ENCODE measurements around the gene GSTM3.

The GSTM3 gene

DNA sequence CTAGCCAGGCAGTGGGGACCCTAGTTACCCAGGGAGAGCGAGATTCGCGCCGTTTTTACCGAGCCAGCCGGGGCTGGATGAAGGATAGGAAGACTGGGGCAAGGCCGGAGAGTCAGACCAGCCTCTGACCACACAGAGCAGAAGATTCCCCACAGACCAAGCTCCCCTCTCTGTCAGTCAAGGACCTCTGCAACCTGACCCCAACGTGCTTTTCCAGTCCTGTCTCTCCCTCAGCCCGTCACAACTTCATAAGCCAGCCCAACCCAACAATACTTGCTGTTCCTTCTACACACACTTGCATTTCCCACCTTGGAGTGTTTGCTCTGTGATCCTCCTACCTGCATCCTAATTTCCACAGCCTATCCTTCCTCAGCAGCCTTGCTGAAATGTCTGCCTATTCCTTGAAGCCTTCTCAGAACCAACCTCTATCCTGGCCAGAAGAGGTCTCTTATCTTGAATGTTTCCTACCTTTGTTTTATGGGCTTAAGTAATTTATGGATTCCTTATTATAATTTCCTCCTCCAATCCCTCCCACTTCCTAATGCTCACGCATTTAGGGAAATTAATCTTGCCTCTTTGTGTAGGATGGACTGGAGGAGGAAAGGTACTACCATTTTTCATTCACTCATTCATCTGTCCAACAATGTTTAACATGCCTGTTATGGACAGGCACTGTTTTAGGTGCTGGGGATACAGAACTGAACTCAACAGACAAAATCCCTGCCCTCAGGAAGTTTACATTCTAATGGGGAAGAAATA is at the start of gene GSTM3:
TSS of gene GSTM3 (minus strand) at position 424 of the 759 bp plus-strand sequence. CDS start 751 bp downstream, outside the sequence.
- DNase-seq = no peak

DNA sequence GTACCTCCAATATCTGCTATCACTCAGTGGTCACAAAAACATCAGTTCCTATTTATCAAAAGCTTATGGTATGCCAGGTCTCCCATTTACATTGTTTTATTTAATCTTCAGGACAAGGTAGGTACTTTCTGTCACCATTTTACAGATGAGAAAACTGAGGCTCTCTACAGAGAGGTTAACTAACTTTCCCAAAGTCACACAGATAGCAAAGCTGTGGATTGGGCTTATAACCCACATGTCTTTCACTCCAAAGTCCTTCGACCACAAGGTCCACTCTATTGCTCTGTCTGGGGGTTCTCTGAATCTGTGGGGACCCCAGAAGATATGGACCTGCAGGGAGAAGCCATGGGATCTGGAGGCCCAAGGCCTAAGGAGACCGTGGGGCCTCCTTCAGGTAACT is 49.5 kb upstream of the GSTM3 start:
- DNase-seq = no peak

DNA sequence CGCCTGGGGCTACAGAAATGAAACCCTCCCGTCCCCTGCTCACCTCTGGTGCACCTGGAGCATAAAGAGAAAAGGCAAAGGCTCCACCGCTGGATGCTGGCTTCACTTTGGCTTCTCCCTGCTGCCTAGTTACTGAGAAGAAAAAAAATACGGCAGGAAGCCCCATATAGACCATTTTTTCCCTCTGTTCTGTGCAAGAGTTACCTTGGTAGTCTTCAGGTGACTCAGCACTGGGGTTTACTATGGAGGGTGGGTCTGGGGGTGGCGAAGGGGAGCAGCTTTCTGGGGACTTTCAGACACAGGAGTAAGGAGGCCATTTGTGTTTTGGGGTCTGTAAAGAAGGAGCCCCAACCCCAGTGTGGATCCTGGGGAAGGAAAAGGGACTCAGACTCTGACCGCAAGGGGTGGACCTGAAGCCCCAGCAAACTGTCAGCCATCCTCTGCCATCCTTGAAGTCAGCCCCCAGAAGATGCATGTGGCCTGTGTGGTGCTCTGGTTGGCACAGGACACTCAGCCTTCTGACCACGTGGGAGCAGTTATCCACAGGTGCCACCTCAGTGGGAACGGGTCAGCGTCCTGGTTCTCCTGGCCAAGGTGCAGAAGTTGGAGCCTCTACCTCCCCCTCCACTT is 48.8 kb upstream of the GSTM3 start:
- DNase-seq = no peak

DNA sequence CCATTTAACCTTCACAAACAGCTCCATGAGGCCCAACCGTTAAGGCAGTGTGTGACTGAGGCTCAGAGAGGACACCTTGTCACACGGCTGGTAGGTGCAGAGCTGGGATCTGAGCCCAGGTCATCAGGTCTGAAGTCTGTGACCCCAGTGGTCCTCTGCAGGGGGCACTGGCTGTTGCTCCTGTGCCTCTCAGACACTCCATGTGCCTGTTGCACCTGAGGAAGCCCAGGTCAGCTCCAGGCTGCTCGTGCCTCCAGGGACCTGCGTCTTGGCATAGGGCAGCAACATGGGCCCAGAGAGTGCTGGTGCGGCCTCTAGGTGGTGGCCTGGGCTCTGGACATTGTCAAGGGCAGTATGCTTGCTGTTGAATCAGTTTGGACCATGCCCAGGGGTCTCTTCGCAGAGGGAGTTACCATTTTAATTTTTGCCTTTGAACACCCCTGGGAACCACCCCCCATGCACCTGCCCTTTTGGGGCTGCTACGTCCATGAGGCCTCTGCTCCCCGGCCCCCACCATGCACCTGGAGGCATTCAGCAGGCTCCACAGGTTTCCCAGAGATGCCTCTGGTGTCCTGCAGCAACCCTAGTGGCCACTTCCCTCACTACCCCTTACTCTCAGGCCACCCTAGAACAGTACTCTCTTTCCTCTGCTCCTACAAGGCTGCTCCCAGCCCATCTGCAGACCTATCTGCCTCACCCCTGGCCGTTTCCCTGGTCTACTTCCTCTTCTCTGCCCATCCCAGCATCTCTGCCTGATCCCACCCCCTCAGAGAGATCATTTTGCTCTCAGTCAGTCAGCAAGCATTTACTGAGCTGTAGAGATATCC is 48.1 kb upstream of the GSTM3 start:
- peak; percentile 37 for DNase-seq

DNA sequence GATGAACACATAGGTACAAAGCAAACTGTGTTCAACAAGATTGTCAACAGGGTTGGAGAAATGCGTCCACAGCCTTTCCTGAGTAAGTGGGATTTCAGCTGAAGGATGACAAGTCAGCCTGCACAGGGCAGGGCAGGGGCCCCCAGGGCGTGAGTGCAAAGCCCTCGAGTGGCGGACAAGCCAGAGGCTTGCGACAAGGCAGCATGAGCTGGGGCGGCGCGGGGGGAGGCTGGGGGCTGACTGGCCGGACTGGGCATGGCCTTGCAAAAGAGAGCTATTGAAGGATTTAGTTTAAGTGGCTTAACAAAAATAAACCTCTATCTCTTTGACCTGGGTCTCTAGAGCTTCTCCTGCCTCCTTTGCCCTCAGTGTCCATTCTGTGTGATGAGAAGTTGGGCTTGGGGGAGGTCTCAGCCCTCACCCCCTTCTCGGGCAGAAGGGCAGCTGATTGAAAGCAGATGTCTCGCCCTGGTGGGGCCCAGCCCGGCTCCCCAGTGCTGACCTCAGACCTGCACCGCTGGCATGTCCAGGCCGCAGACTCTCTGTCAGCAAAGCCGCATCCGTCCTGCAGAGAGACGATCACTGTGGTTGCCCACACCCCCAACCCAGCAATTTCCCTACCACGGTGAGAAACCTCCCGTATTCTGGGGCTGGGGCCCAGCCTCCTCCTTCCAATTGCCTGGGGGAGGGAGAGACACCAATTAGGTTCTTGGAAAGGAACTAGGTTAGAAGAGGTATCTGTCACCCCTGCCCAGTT is 47.2 kb upstream of the GSTM3 start:
- DNase-seq = no peak

DNA sequence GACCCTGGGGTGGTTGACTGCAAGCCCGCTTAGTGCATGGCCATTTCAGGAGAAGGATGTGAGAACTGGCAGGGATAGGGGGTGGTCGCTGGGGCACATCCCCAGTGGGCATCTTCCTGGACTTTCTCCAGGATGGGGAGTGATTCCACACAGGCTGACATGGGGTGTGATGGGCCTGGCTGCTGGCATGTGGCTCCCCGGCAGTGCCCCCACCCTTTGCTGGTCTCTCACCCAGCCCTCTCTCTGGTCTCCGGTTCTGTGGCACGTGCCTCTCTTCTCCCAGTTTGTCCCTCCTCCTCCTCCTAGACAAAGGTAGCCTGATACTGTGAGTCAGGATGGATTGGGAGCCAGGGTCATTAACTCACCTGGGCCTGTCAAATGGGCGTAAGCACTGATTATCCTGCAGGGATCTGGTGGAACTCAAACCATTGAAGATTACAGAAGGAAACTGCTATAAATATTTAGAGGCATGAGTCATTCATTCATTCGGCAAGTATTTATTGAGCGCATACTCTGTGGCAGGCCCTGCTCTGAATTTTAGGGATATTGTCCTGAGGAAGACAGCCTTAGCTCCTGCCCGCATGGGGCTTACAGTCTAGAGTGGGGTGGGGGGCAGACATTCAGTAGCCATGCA is 46.5 kb upstream of the GSTM3 start:
- no peak for DNase-seq

DNA sequence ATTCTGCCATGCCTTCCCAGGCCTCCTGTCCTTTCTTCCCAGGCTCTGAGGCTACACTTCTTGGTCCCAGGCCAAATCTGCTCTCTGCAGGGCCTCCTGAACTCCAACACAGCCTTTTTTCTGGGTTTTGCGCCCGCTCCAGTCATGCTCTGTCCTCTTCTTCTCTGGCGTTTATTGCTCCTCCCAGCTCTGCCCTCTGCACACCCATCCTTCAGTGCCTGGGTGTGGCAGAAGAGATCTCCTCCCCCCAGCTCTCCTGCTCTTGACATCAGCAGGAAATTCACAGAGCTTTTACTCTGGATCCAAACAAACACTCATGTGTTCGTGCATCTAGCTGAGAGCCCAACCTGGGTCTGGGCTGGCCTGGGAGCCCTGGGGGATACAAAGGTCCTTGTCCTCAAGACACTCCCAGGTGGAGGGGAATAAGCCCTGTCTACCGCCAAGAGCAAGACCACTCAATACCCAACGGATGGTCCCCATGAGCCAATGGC is 45.7 kb upstream of the GSTM3 start:
- no peak for DNase-seq

DNA sequence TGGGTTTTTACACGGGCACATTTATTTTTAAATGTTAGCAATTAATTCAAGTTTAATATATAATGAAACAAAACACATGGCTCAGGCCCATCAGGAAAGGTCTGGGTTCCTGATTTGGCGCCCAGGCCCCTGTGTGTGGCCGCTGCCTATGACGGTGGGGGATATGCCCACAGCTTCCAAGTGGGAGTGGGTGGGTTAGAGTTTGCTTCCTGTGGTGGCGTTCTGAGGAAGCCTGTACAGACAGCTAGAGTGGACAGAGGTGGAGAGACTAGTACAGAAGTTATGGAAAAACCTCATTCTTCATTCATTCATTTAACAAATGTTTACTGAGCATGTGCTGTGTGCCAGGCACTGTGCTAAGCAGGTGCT is 45.3 kb upstream of the GSTM3 start:
- DNase-seq = no peak

DNA sequence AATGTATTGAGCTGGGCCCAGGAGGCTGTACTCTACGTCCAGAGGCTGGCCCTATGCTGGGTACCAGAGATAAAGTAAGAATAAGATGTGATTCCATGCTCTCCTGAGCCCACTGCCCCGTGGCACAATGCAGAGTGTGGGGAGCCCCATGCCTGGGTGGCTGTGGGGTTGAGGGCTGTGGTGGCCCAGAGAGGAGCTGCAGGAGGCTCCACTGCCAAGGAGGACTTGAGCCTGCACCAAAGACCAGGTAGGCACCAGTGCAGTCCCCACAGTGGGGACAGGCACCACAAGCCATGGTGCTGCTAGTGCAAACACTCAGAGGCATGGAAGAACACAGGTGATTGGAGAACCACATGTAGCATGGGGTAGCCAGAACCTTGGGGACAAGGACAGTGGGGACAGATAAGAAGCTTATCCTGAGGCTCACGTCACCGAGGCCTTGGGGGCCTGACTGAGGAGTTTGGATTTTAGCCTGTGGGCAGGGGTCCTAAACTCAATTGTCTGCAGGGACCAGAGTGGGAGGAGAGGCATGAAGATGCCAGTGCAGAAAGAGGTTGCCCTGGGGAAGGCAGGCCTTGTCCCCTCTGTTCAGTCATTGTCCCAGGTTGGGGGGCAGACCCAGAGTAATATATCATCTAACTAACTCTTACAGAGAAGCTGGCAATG is 44.7 kb upstream of the GSTM3 start:
- no peak for DNase-seq

DNA sequence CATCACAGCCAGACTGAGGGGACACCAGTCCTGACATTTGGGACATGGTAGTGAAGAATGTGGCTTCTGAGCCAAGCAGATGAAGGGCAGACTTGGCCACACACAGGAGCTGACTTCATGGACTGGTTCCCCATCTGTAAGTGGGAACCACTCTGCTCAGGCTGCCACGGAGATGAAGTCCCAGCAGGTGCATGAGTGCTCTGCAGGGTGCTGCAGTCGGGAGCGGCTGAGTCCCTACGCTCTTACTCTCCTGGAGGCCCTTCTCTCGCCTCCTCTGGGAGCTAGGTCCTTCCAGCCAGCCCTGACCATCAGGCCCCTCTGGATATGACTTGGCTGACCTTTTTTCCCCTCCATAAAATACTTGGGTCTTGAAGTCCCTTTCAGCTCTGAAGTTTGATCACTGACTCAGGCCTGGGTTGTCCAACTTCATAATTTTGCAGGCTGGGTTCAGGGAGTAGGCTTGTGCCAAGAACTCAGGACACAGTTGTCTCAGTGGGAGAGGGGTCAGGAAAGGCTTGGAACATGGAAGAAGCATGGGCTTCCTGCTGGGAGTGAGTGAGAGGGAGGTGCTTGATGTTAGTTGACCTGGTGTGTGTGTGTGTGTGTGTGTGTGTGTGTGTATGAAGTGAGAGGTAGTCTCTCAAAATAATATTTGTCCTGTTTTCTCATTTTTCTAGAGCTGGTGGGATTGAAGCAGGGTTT is 43.9 kb upstream of the GSTM3 start:
- DNase-seq = no peak

DNA sequence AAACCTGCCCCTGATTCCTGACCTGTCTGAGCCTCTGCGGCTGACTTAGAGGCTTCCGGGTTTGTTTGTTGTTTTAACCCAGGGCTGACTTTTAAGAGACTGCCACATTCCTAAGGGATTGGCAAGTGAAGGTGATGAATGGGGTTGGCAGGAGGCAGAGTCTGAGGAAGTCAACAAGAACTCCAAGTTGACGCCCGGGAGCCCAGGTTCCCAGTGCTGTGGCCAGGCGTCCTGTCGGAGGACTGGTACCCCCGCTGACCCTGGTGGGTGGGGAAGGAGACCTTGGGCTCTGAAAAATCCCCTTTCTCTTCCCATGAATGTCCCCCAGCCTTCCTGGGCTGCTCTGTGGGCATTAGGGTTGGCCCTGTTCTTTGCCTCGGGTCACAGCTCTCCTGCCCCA is 42.6 kb upstream of the GSTM3 start:
- no peak for DNase-seq

DNA sequence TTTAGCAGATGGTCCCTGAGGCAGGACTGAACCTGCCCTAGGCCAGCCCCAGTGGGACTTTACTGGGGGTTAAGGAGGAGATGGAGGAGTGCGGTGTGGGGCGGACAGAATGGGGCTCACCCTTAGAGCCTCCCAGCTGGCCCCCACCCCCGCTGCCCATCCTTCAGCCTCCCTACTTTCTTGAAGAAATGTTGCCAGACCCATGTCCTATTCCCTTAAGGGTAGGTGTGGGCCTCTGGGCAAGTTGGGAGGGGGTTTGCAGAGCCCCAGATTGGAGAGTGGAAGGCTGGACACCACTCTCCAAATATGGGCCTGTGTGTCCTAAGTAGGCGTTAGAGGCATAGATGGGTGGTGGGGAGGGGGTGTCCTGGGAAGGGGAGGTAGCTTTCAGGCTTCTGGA is 42.1 kb upstream of the GSTM3 start:
- DNase-seq = no peak

DNA sequence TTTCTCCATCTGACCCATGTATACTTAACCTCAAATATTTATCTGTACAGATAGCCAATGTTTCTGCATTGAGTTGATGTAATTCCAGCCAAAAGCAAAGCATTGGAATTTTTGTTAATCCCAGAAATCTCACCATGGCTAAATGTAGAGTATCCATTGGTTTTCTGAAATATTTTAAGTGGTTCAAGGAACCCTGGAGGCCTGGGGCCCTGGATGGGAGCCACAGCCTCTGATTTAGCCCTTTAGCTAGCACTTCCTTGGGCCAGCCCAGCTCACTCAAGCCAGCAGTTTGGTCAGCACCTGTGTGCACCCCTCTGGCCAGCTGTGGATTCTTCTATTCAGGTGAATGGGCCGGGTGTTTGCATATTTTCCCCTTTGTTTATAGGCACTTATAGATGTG is 41.7 kb upstream of the GSTM3 start:
- no peak for DNase-seq

DNA sequence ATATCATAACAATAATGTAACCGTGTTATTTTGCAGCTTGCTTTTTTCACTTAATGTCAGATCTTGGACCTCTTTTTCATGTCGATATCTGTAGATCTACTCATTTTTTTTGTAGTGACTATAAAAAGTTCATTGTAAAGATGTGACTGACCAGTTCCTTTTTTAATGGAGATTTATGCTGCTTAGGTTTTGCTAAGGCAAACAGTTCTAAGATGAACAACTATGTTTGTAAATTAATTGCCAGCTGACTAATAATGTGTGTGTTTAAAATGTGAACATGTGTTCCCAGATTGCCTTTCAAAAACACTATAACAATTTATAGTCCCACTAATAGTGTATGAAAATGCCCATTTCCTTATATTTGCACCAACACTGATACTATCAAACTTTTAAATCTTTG is 41.0 kb upstream of the GSTM3 start:
- DNase-seq = no peak

DNA sequence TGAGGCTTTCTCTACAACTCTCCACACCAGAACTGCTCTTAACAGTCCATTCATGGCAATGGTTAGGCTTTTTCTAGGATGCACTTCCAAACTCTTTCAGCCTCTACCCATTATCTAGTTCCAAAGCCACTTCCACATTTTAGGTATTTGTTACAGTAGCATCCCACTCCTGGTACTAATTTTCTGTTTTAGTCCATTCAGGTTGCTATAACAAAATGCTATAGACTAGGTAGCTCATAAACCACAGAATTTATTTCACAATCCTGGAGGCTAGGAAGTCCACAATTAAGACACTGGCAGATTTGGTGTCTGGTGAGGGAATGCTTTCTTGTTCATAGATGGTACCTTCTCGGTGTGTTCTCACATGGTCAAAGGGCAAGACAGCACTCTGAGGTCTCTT is 40.1 kb upstream of the GSTM3 start:
- no peak for DNase-seq

DNA sequence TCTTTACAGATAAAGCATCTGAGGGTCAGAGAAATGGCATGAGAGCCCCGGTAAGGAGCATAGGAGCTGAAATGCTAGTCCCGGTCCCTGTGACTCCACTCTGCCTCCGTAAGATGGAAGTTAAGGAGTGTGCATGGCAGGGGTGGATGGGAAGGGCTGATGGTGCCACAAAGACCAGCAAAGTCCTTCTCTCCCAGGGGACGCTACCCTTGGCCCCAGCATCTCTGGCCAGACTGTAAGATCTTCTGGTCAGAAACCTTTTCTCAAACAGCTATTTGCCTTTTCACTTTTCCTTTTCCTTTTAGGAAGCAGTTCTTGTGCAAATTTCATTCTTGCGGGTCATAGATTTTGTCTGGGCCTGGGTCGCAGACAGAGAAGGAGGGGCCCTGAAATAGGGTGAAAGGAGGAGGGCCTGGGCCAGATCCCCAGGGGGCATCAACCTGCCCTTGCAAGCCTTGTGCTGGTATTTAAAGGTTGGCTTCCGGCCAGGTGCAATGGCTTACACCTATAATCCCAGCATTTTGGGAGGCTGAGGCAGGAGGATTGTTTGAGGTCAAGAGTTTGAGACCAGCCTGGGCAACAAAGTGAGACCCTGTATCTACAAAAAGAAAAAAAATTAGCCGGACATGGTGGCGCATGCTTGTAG is 37.3 kb upstream of the GSTM3 start:
- no peak for DNase-seq

DNA sequence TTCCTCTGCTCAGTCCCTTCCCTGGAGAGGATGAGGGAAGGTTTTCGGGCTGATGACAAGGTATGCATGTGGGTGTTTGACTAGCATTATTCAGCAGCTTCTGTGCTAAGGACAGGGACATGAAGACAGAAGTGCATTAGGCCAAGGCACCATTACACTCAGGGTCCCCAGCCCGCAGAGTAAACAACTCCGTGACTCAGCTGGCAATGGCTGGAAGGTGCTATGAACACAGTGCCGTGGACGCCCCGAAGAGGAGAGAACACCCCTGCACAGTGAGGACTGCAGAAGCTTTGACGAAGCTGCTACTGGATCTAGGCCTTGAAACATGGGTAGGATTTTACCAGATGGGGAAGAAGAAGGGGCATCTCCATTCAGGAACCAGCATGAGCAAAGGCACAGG is 36.6 kb upstream of the GSTM3 start:
- DNase-seq = no peak

DNA sequence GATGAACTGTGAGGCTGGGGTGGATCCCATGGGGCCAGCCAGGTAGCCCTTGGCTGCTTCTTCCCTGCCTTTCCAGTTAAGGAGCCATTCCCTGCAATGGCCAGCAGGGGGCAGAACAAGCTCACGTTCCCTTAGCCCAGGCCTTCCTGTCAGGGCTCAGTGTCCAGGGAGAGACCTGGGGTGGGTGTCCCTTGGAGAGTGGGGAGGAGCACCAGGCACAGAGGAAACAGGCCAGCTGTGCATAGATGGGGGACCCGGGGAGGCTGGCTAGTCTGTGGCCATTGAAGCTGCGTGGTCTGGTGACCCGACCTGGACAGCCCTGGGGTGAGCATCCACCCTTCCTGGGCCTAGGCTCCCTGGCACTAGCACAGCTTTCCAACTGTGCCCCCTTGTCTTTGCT is 36.1 kb upstream of the GSTM3 start:
- no peak for DNase-seq

DNA sequence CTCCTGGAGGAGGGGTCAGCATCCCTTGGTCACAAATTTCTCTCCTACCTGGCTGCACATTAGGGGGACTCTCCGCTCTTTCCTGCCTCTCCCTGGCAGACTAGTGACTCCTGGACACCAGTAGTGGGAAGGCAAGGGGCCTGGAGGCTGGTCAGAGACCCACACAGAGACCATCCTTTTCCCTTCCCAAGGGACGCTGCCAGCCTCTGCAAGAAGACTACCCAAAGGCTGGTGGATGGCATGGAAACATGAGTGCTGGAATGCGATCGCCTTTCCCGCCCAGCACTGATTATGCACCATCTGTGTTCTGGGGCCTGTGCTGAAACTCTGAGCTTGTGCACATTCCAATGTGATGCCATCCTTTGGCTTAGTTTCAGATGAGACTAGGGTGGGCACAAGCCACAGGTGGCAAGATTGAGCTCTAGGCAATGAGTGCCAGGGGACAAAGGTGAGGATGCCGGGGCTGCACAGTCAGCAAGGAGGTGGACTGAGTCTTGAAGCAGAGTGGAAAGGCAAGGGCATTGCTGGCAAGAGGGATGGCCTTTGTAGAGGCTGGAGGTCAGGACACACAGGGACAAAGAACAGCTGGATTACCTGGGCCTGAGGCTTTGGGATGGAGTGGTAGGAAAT is 35.5 kb upstream of the GSTM3 start:
- no peak for DNase-seq

DNA sequence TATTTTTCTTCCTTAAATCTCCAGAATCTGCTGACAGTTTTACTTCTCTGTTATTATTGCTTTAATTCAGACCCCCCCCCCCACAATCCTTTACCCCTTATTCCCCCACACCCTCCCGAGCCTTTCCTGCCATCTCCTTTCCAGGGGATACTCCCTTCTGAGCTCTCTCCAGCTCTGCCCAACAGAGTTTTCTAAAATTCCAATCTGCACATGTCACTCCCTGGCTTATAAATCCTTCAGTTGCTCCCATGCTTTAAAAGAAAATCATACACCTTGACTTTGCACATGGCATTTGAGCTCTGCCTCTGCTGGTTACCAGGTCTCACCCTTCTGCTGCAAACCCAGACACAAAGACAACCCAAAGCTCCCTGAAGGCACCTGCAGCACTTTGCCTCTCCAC is 34.6 kb upstream of the GSTM3 start:
- no peak for DNase-seq

All from GF-D8 (cell line).